GM12878 (cell line): ENCODE data around the gene POMP. TPM values are rescaled to one million over a fixed set of nuclear protein-coding genes. Genes with fewer than 3 reads are reported as not detected.

ENCODE experiments used
- ATAC-seq: fragments of 200-7000 bp; cut with Tn5 transposase; 3 replicates; pipeline ENCODE4 v1.9.1; 2020; ENCODE audit warnings: mild to moderate bottlenecking, moderate library complexity
- BruUV-seq: library from RNA; stranded (reverse); fragments of 400-500 nt; replicated peaks from 2 replicates; lab custom pipeline; 2021; lab: Mats Ljungman, UMichigan
- CTCF ChIA-PET: fragments of 300-600 bp; sonication (Branson Sonifier 250); formaldehyde crosslinking; extraction: SDS; loops from one replicate; lab custom pipeline; 2021; ENCODE audit warnings: inconsistent platforms; lab: Yijun Ruan, JAX
- POLR2A ChIA-PET: fragments of 350-600 bp; formaldehyde crosslinking; extraction: SDS; loops from one replicate; lab custom pipeline; 2021; ENCODE audit warnings: inconsistent platforms; lab: Charles Lee
- RAD21 ChIA-PET: fragments of 300-600 bp; sonication (Branson Sonifier 250); formaldehyde crosslinking; loops from one replicate; lab custom pipeline; 2023; ENCODE audit warnings: antibody characterized with exemption; ENCODE audit not compliant: unreplicated experiment; lab: Charles Lee
- SMC1A ChIA-PET: fragments of 300-600 bp; sonication (Branson Sonifier 250); formaldehyde crosslinking; loops from one replicate; lab custom pipeline; 2023; ENCODE audit not compliant: unreplicated experiment, uncharacterized antibody; lab: Charles Lee
- DNase-seq: peaks from one replicate; pipeline ENCODE4 v3.0.0-alpha.2; 2011; ENCODE audit warnings: low read depth, low spot score
- FAIRE-seq: peaks from 3 replicates; lab custom pipeline; 2011; peaks lifted over from hg19 to GRCh38; lab: Jason Lieb, UNC
- H2AFZ ChIP-seq: 2 replicates; pipeline ENCODE4 v1.6.0; 2011; ENCODE audit warnings: low read depth, low read length, control low read depth; ENCODE audit not compliant: control insufficient read depth
- H3K27ac ChIP-seq: 2 replicates; pipeline ENCODE4 v1.5.1; 2011; ENCODE audit warnings: control low read depth; ENCODE audit not compliant: control insufficient read depth, insufficient read depth
- H3K27me3 ChIP-seq, 2 experiments: replicated peaks in 1 of 2; 2 replicates each; pipeline versions ENCODE4 v1.6.0 to v1.6.1; 2011; ENCODE audit warnings: low read length in 1 of 2; ENCODE audit not compliant: control insufficient read depth in 2 of 2, insufficient read depth in 2 of 2
- H3K36me3 ChIP-seq, 2 experiments: 2 replicates each; pipeline ENCODE4 v1.5.1; 2011; ENCODE audit warnings: low read length in 1 of 2; ENCODE audit not compliant: control insufficient read depth in 2 of 2, insufficient read depth in 2 of 2
- H3K4me1 ChIP-seq: 2 replicates; pipeline ENCODE4 v1.6.1; 2011; ENCODE audit warnings: mild to moderate bottlenecking, low read length, moderate library complexity, mixed read lengths; ENCODE audit not compliant: control insufficient read depth, insufficient read depth
- H3K4me2 ChIP-seq: 2 replicates; pipeline ENCODE4 v1.6.0; 2011; ENCODE audit warnings: control low read depth; ENCODE audit not compliant: control insufficient read depth, insufficient read depth
- H3K4me3 ChIP-seq: fragments of 200-600 bp; sonication (generic); 2 replicates; pipeline ENCODE4 v1.5.1; 2016
- H3K79me2 ChIP-seq: 2 replicates; pipeline ENCODE4 v1.6.0; 2011; ENCODE audit warnings: low read length; ENCODE audit not compliant: control insufficient read depth, insufficient read depth
- H3K9ac ChIP-seq: 2 replicates; pipeline ENCODE4 v1.8.0; 2011; ENCODE audit warnings: low read length, control low read depth, mixed read lengths; ENCODE audit not compliant: control insufficient read depth, insufficient read depth
- H3K9me3 ChIP-seq: replicated peaks from 3 replicates; pipeline ENCODE4 v1.5.1; 2011; ENCODE audit warnings: mild to moderate bottlenecking, low read length; ENCODE audit not compliant: control insufficient read depth, insufficient read depth
- H4K20me1 ChIP-seq: 2 replicates; pipeline ENCODE4 v1.6.0; 2011; ENCODE audit not compliant: control insufficient read depth, insufficient read depth
- ATF2 ChIP-seq: IDR thresholded peaks from 2 replicates; pipeline ENCODE4 v1.6.1; 2012; ENCODE audit warnings: low read length, inconsistent platforms
- BACH1 ChIP-seq: fragments of 450-650 bp; IDR thresholded peaks from 2 replicates; pipeline ENCODE4 v1.6.1; 2017; ENCODE audit warnings: mild to moderate bottlenecking, borderline replicate concordance
- BCL3 ChIP-seq: IDR thresholded peaks from 2 replicates; pipeline ENCODE4 v1.6.1; 2011; ENCODE audit warnings: borderline replicate concordance, low read depth, mild to moderate bottlenecking, moderate library complexity, low read length; ENCODE audit not compliant: insufficient read depth, poor library complexity, severe bottlenecking
- CBFB ChIP-seq: IDR thresholded peaks from 2 replicates; pipeline ENCODE4 v1.6.1; 2016; ENCODE audit warnings: antibody characterized with exemption, low read depth
- DPF2 ChIP-seq: fragments of 450-650 bp; IDR thresholded peaks from 2 replicates; pipeline ENCODE4 v1.6.1; 2017; ENCODE audit warnings: mild to moderate bottlenecking
- KLF5 ChIP-seq: fragments of 450-650 bp; IDR thresholded peaks from 2 replicates; pipeline ENCODE4 v1.6.1; 2014; ENCODE audit warnings: mild to moderate bottlenecking; ENCODE audit not compliant: partially characterized antibody
- NFYA ChIP-seq: IDR thresholded peaks from 2 replicates; pipeline ENCODE4 v1.6.1; 2011; ENCODE audit warnings: low read depth, mild to moderate bottlenecking, low read length, improper control_type of control experiment, borderline replicate concordance
- POLR2A ChIP-seq: IDR thresholded peaks from 2 replicates; pipeline ENCODE4 v1.6.1; 2011; ENCODE audit warnings: low read depth, mild to moderate bottlenecking, low read length
- RB1 ChIP-seq: fragments of 450-650 bp; formaldehyde crosslinking; IDR thresholded peaks from 2 replicates; pipeline ENCODE4 v1.6.1; 2017; ENCODE audit warnings: mild to moderate bottlenecking, borderline replicate concordance
- RBBP5 ChIP-seq: fragments of 200-600 bp; sonication (generic); conservative IDR thresholded peaks from 2 replicates; pipeline ENCODE4 v1.6.1; 2016
- SMC3 ChIP-seq: IDR thresholded peaks from 2 replicates; pipeline ENCODE4 v1.6.1; 2011; ENCODE audit warnings: low read length, improper control_type of control experiment, borderline replicate concordance
- ZBTB11 ChIP-seq: fragments of 450-650 bp; formaldehyde crosslinking; IDR thresholded peaks from 2 replicates; pipeline ENCODE4 v1.5.0; 2022; ENCODE audit warnings: mild to moderate bottlenecking, missing genetic modification characterization
- ZNF384 ChIP-seq: IDR thresholded peaks from 2 replicates; pipeline ENCODE4 v1.6.1; 2012; ENCODE audit warnings: low read depth, mild to moderate bottlenecking, low read length, improper control_type of control experiment, borderline replicate concordance
- ZZZ3 ChIP-seq: IDR thresholded peaks from 2 replicates; pipeline ENCODE4 v1.6.1; 2011; ENCODE audit warnings: low read depth; ENCODE audit not compliant: control insufficient read depth, insufficient read length
- WGBS: methylation state at CpG from one replicate; pipeline ENCODE4 v1.1.6; 2016; ENCODE audit warnings: low lambda C conversion rate; ENCODE audit not compliant: insufficient replicate concordance, insufficient coverage; ENCODE audit errors: missing lambda C conversion rate; 5-methylcytosine and 5-hydroxymethylcytosine counted together
- in situ Hi-C: fragments of 300-500 bp; cut with MboI; formaldehyde crosslinking; loops from 9 replicates; pipeline ENCODE4 v1.14.3; 2018; ENCODE audit warnings: mixed read lengths
- intact Hi-C: fragments of 100-400 bp; cut with micrococcal nuclease; formaldehyde crosslinking; loops from one replicate; pipeline ENCODE4 v1.14.2; 2022; ENCODE audit not compliant: unreplicated experiment
- polyA plus RNA-seq, 11 experiments: library from polyadenylated mRNA; depleted of rRNA in 4 of 11; unstranded in 6 of 11; stranded (reverse) in 5 of 11; fragments of >200 nt; fragmentation: Nextera tagmentation in 4 of 11; fragmentation: Illumina TruSeq in 1 of 11; extraction: Ambion mirVana in 4 of 11; extraction: Trizol in 1 of 11; gene quantifications; 1 replicate in 1 of 11; 2 replicates in 10 of 11; pipeline versions ENCODE4 v1.2.1 to v1.2.3, GENCODE V29; 2011 to 2016; ENCODE audit warnings: inconsistent platforms in 2 of 11, missing spikeins in 2 of 11, low read depth in 1 of 11
- total RNA-seq, 4 experiments: library from RNA; depleted of rRNA in 3 of 4; stranded (reverse); fragments of >200 nt in 3 of 4; fragmentation: Illumina TruSeq in 1 of 4; extraction: Trizol in 1 of 4; gene quantifications; 2 replicates each; pipeline versions ENCODE4 v1.2.1 to v1.2.3, GENCODE V29; 2013 to 2021

Gene POMP
- total and polyA plus RNA-seq, 10 of the 15 experiments (the other 5 are each of a cell fraction or from before 2014, with no cell fraction given), result 90.4 to 668 (median 144) TPM

GRCh38 chr13:28637714-28638355 lies 21.1 kb upstream of the POMP start (continued):
- TF ChIP-seq ATF2, result peak; percentile 57; the same call in 1 of the 2 replicates
- TF ChIP-seq POLR2A, result no peak
- peak; percentile 20; the same call in 1 of the 2 replicates for TF ChIP-seq SMC3
- TF ChIP-seq RB1, result no peak
- TF ChIP-seq BCL3, result no peak
- no peak for TF ChIP-seq BACH1

GRCh38 chr13:28638756-28639155 lies 20.2 kb upstream of the POMP start:
- ChIA-PET SMC1A (interaction anchor here (0.7 to 10.5 kb wide), 14 partner anchors 10 to 324 kb away, joined by 3 to 270 read pairs (median 3); partner anchors contain the start of gene POMP), POLR2A (interaction anchor here (0.6 to 6.7 kb wide), 5 partner anchors 9 to 113 kb away, joined by 3 to 84 read pairs (median 4); partner anchors contain the start of gene POMP), RAD21 (interaction anchor here (0.8 to 7.3 kb wide), 16 partner anchors 18 to 602 kb away, joined by 3 to 196 read pairs (median 4); partner anchors contain the start of gene POMP), CTCF (interaction anchor here (0.6 to 8.6 kb wide), 14 partner anchors 10 to 808 kb away, joined by 3 to 139 read pairs (median 3); partner anchors contain the start of gene POMP)
- Histone ChIP-seq H3K9me3 (no peaks in the 10 kb centered on the region), H2AFZ (no peak overlapping the region), H3K36me3 (no peaks in the 10 kb centered on the region), H3K4me2 (no peak overlapping the region), H3K9ac (no peak overlapping the region), H3K27me3 (no peaks in the 10 kb centered on the region), H3K27ac (no peak overlapping the region), H3K4me3 (no peak overlapping the region), H3K79me2 (no peaks in the 10 kb centered on the region), H3K4me1 (peaks cover 30% of the 10 kb centered on the region), H4K20me1 (no peaks in the 10 kb centered on the region)
- no peak for ATAC-seq
- FAIRE-seq, result no peak
- DNase-seq, result no peak
- in situ Hi-C loops, result loop anchor here (5.0 kb wide), 1 partner anchor 316 kb away; no protein-coding TSS in a partner anchor
- BruUV-seq, result no TSS peak
- WGBS, result 88% methylated on average over 3 of the region's 3 CpGs
- intact Hi-C loops, result loop anchor here (5.0 to 10.0 kb wide), 3 partner anchors 501 to 604 kb away; partner anchors contain the start of gene PAN3
- TF ChIP-seq ZBTB11 (CRISPR knock-in tag) (no peak), NFYA (no peak), ZNF384 (no peak), DPF2 (no peak), ATF2 (no peak), RBBP5 (no peak), CBFB (no peak), ZZZ3 (no peak), KLF5 (no peak)
